ENCODE results near the gene PTBP1. TPM values are rescaled to one million over a fixed set of nuclear protein-coding genes. Genes with fewer than 3 reads are reported as not detected.

Gene PTBP1
- total RNA-seq, 2 experiments from 2014 or later: 584 to 738 TPM

GRCh38 chr19:800360-801029, 3.2 kb downstream of the PTBP1 start:
- ChIA-PET POLR2A (interaction anchor here (0.6 to 1.4 kb wide), 3 partner anchors 9 to 13 kb away, joined by 3 to 4 read pairs (median 3); no protein-coding TSS in a partner anchor), CTCF (no interaction called here)
- Mint-ChIP-seq H3K4me3 (peak overlapping the region; percentile 86), H3K36me3 (ENCODE audit: low read depth) (peaks cover 55% of the 10 kb centered on the region), H3K9me3 (ENCODE audit: low read depth) (no peaks in the 10 kb centered on the region), H3K27me3 (no peaks in the 10 kb centered on the region), H3K4me1 (peaks cover 42% of the 10 kb centered on the region), H3K27ac (peak overlapping the region; percentile 89)
- DNase-seq (no peak), ATAC-seq (no peak)
- intact Hi-C loops (cut with DNase I, micrococcal nuclease): loop anchor here in 1 of 2 experiments (2.0 kb wide), 1 partner anchor 14 kb away; no protein-coding TSS in a partner anchor

- H3K9me3 Mint-ChIP-seq (ENCODE audit: low read depth): no peaks in the 10 kb centered on the region
- ChIA-PET POLR2A (interaction anchor here (0.6 to 1.4 kb wide), 3 partner anchors 8 to 12 kb away, joined by 3 to 4 read pairs (median 3); no protein-coding TSS in a partner anchor), CTCF (no interaction called here)
- intact Hi-C loops (cut with DNase I, micrococcal nuclease): loop anchor here in 1 of 2 experiments (2.0 kb wide), 1 partner anchor 14 kb away; no protein-coding TSS in a partner anchor
- DNase-seq (peak; percentile 41), ATAC-seq (no peak)
- H3K36me3 Mint-ChIP-seq (ENCODE audit: low read depth): peaks cover 58% of the 10 kb centered on the region
- peak overlapping the region; percentile 86 for H3K4me3 Mint-ChIP-seq
- peak overlapping the region; percentile 67 for H3K27ac Mint-ChIP-seq
- H3K4me1 Mint-ChIP-seq: peaks cover 42% of the 10 kb centered on the region
- H3K27me3 Mint-ChIP-seq: no peaks in the 10 kb centered on the region
These were observed 4.0 kb downstream of the PTBP1 start for GRCh38 chr19:801030-801860.

GRCh38 chr19:801861-802497, 4.7 kb downstream of the PTBP1 start:
- no peak for DNase-seq
- ChIA-PET CTCF (interaction anchor here (1.4 kb wide), 1 partner anchor 31 kb away, joined by 4 read pairs; no protein-coding TSS in a partner anchor), POLR2A (interaction anchor here (0.6 to 1.4 kb wide), 3 partner anchors 8 to 23 kb away, joined by 3 to 4 read pairs (median 3); no protein-coding TSS in a partner anchor)
- no peak for ATAC-seq
- Mint-ChIP-seq H3K36me3 (ENCODE audit: low read depth) (peaks cover 63% of the 10 kb centered on the region), H3K4me3 (peak overlapping the region; percentile 86), H3K4me1 (peaks cover 40% of the 10 kb centered on the region), H3K9me3 (ENCODE audit: low read depth) (no peaks in the 10 kb centered on the region), H3K27ac (peak overlapping the region; percentile 63), H3K27me3 (no peaks in the 10 kb centered on the region)
- intact Hi-C loops (cut with DNase I, micrococcal nuclease): loop anchor here in 1 of 2 experiments (2.0 kb wide), 1 partner anchor 13 kb away; no protein-coding TSS in a partner anchor

DNA sequence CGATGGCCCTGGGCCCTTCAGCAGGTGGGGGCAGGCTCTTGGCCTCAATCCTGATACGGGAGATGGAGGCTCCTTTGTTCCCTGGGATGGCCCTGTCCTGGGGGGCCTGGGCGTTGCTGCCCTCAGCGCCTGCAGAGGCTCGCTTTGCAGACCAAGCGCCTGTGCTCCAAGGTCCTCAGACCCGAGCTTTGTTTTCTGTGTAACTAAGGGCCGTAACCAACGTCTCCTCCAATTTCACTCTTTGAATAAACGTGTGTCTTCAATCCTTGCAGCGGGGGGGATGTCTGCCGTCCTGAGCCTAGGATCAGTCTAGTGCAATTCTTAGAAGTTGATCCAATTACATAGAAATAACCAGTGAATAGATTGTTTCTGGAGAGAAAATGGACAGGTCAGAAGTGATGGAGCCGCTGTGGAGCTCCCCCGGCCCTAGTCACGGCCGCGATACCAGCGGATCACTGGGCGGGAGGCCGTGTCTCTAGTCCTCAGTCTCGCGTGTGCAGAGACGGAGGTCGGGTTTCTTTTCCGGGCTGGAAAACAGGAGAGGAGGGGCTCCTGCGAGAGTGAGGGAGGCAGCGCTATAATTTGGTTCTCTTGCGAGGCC, 5.3 kb downstream of the PTBP1 start:
- intact Hi-C loops (cut with DNase I, micrococcal nuclease): no loop called here
- Mint-ChIP-seq H3K4me3 (no peak overlapping the region), H3K27ac (peak overlapping the region; percentile 65), H3K4me1 (peaks cover 40% of the 10 kb centered on the region), H3K36me3 (ENCODE audit: low read depth) (peaks cover 69% of the 10 kb centered on the region), H3K9me3 (ENCODE audit: low read depth) (no peaks in the 10 kb centered on the region), H3K27me3 (no peaks in the 10 kb centered on the region)
- POLR2A ChIA-PET: interaction anchor here (0.6 to 1.4 kb wide), 2 partner anchors 11 to 23 kb away, joined by 3 read pairs; no protein-coding TSS in a partner anchor
- DNase-seq (no peak), ATAC-seq (no peak)
- CTCF ChIA-PET: interaction anchor here (1.4 kb wide), 1 partner anchor 32 kb away, joined by 4 read pairs; no protein-coding TSS in a partner anchor

DNA sequence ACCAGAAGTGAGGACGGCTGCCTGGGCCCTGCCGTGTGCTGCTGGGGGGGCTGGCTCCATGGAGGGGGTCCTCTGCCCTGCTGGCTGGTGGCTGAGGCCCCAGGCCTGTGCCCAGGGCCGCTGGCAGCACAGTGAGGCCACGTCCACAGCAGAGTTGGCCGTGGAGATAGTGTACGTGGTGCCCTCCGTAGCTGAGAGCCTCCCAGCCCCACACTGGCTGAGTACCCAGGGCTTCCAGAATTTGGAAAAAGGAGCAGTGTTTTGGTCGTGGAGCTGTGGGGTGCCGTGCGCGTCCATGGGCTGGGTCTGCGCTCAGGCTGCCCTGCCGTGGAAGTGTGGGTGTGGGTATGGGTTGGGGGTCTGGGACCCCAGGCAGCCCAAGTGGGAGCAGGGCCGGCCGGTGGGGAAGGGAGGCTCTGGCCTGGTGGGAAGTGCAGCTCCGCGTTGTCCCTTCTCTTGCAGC, 5.9 kb downstream of the PTBP1 start:
- Mint-ChIP-seq H3K27me3 (no peaks in the 10 kb centered on the region), H3K36me3 (ENCODE audit: low read depth) (peaks cover 74% of the 10 kb centered on the region), H3K9me3 (ENCODE audit: low read depth) (no peaks in the 10 kb centered on the region), H3K4me3 (no peak overlapping the region), H3K27ac (no peak overlapping the region), H3K4me1 (peaks cover 40% of the 10 kb centered on the region)
- ChIA-PET POLR2A (interaction anchor here (1.1 to 1.4 kb wide), 2 partner anchors 11 to 12 kb away, joined by 3 to 4 read pairs; no protein-coding TSS in a partner anchor), CTCF (interaction anchor here (1.4 kb wide), 1 partner anchor 32 kb away, joined by 4 read pairs; no protein-coding TSS in a partner anchor)
- ATAC-seq (no peak), DNase-seq (no peak)
- intact Hi-C loops (cut with DNase I, micrococcal nuclease): no loop called here

- POLR2A ChIA-PET: interaction anchor here (1.1 to 1.4 kb wide), 2 partner anchors 10 to 11 kb away, joined by 3 to 4 read pairs; no protein-coding TSS in a partner anchor
These were observed 6.6 kb downstream of the PTBP1 start for GRCh38 chr19:803686-804418.

DNA sequence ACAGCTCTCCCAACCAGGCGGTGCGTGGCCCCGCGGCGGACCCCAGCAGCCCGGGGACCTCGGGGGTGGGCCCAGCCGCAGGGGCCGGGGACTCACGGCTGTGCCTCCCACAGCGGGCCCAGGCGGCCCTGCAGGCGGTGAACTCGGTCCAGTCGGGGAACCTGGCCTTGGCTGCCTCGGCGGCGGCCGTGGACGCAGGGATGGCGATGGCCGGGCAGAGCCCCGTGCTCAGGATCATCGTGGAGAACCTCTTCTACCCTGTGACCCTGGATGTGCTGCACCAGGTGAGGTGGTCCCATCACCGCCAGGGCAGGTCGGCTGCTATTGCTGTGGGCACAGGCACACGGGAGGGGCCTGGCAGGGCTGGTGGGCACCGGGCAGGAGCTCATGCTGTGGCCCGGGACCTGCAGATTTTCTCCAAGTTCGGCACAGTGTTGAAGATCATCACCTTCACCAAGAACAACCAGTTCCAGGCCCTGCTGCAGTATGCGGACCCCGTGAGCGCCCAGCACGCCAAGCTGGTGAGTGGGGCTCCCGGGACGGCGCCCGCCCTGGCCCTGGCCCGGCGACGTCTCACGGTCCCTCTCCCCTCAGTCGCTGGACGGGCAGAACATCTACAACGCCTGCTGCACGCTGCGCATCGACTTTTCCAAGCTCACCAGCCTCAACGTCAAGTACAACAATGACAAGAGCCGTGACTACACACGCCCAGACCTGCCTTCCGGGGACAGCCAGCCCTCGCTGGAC, 7.3 kb downstream of the PTBP1 start:
- H3K27me3 Mint-ChIP-seq: no peaks in the 10 kb centered on the region
- no peak for DNase-seq
- peaks cover 66% of the 10 kb centered on the region for H3K36me3 Mint-ChIP-seq (ENCODE audit: low read depth)
- ATAC-seq: no peak
- POLR2A ChIA-PET: no interaction called here
- H3K27ac Mint-ChIP-seq: no peak overlapping the region
- H3K9me3 Mint-ChIP-seq (ENCODE audit: low read depth): no peaks in the 10 kb centered on the region
- H3K4me1 Mint-ChIP-seq: peaks cover 37% of the 10 kb centered on the region
- intact Hi-C loops (cut with DNase I, micrococcal nuclease): no loop called here
- CTCF ChIA-PET: no interaction called here
- H3K4me3 Mint-ChIP-seq: no peak overlapping the region

More at GRCh38 chr19:803686-804418, 6.6 kb downstream of the PTBP1 start:
- no peak overlapping the region for H3K27ac Mint-ChIP-seq
- DNase-seq: no peak
- no peaks in the 10 kb centered on the region for H3K9me3 Mint-ChIP-seq (ENCODE audit: low read depth)
- H3K27me3 Mint-ChIP-seq: no peaks in the 10 kb centered on the region
- CTCF ChIA-PET: no interaction called here
- H3K4me1 Mint-ChIP-seq: peaks cover 40% of the 10 kb centered on the region
- peaks cover 69% of the 10 kb centered on the region for H3K36me3 Mint-ChIP-seq (ENCODE audit: low read depth)
- intact Hi-C loops (cut with DNase I, micrococcal nuclease): no loop called here
- H3K4me3 Mint-ChIP-seq: no peak overlapping the region
- no peak for ATAC-seq

GRCh38 chr19:805166-805551, 7.9 kb downstream of the PTBP1 start:
- no peaks in the 10 kb centered on the region for H3K9me3 Mint-ChIP-seq (ENCODE audit: low read depth)
- no peak overlapping the region for H3K4me3 Mint-ChIP-seq
- no peak overlapping the region for H3K27ac Mint-ChIP-seq
- peaks cover 67% of the 10 kb centered on the region for H3K36me3 Mint-ChIP-seq (ENCODE audit: low read depth)
- no peak for ATAC-seq
- CTCF ChIA-PET: no interaction called here
- H3K27me3 Mint-ChIP-seq: no peaks in the 10 kb centered on the region
- intact Hi-C loops (cut with DNase I, micrococcal nuclease): no loop called here
- POLR2A ChIA-PET: no interaction called here
- no peak for DNase-seq
- H3K4me1 Mint-ChIP-seq: peaks cover 33% of the 10 kb centered on the region

DNA sequence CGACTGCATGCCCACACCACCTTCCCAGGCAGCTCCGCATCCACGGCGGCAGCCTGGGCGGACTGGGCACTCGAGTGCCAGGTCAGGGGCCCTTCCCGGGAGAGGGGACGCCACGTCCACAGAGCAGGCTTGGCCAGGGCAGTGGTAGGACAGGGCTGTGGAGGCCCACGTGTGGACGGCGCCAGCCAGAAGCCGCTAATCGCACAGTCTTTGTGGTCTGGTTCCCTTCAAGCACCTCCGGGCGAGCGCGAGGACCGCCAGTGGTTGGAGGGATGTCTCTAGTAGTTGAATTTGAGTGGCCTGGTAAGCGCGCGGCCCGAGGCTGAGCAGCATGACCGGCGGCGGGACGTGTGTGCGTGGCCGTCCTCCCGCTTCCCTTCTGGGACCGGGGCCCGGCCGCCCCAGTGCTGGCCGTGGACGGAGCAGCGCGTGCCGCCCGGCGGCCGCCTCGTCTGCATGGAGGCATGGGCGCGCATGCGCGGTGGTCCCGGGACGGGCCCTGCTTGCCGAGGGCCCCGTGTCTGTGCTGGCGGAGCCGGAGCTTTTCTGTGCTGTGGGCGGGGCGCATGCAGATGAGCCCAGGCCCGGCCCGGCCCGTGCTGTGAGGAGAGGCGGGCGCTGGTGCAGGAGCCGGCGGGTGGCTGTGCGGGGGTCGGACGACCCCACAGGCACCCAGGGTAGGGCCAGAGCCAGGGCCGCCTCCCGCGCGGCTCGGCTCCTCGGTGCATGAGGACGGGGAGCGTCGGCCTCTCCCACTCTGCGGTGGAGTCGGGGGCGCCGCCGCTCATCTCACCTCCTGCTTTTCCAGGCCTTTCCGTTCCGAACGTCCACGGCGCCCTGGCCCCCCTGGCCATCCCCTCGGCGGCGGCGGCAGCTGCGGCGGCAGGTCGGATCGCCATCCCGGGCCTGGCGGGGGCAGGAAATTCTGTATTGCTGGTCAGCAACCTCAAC, 8.6 kb downstream of the PTBP1 start:
- no peak for DNase-seq
- intact Hi-C loops (cut with DNase I, micrococcal nuclease): no loop called here
- H3K9me3 Mint-ChIP-seq (ENCODE audit: low read depth): no peaks in the 10 kb centered on the region
- POLR2A ChIA-PET: interaction anchor here (0.6 to 0.7 kb wide), 2 partner anchors 35 to 178 kb away, joined by 3 read pairs; partner anchors contain the start of gene WDR18
- CTCF ChIA-PET: no interaction called here
- H3K36me3 Mint-ChIP-seq (ENCODE audit: low read depth): peaks cover 64% of the 10 kb centered on the region
- H3K27ac Mint-ChIP-seq: no peak overlapping the region
- H3K4me3 Mint-ChIP-seq: no peak overlapping the region
- ATAC-seq: no peak
- no peaks in the 10 kb centered on the region for H3K27me3 Mint-ChIP-seq
- peaks cover 27% of the 10 kb centered on the region for H3K4me1 Mint-ChIP-seq
